Measurements from ENCODE around the gene DDT.
"Not testable (repeated sequence)": the region's sequence is repeated elsewhere in the genome, so short reads cannot be mapped to it uniquely, and the experiment has no call there.

- TF ChIP-seq POLR2A (IDR thresholded peaks at IDR 0.05; ENCODE audit: extremely low read depth, insufficient read length); CTCF (IDR thresholded peaks at IDR 0.05; ENCODE audit: low read depth, low read length); MYC (IDR thresholded peaks at IDR 0.05; ENCODE audit: low read depth, low read length); MAX (IDR thresholded peaks at IDR 0.05; ENCODE audit: low read depth, low read length): not testable (repeated sequence)
These were observed 15.5 kb upstream of the DDT start for GRCh38 chr22:23989583-23990244.
